ENCODE data around the gene CDK13.
"Not testable (repeated sequence)": the region's sequence is repeated elsewhere in the genome, so short reads cannot be mapped to it uniquely, and the experiment has no call there.

The CDK13 gene

DNA sequence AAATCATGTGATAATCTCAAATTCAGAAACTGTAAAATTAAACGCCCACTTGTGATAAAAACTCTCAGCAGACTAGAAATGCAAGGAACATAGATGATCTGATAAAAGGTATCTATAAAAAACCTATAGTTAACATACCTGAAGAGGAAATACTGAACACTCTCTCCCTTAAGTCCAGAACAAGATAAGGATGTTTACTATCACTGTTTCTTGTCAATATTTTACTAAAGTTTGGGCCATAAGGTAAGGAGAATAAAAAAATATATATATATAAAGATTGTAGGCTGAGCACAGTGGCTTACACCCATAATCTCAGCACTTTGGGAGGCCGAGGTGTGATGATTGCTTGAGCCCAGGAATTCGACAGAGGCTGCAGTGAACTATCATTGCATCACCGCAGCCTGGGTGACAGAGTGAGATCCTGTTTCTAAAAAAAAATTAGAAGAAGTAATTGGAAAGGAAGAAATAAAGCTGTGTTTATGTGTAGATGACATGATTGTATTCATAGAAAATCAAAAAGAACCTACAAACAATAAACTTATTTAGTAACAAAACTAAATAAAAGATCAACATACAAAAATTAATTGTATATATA, 155.9 kb downstream of the CDK13 start:
- H3K9ac ChIP-seq (ENCODE audit: low read depth, low read length): no peak overlapping the region
- peaks cover 7% of the 10 kb centered on the region for H3K36me3 ChIP-seq (ENCODE audit: insufficient read depth, low read length)
- H3K27me3 ChIP-seq (ENCODE audit: control insufficient read depth, insufficient read depth, low read length): no peaks in the 10 kb centered on the region
- H3K4me1 ChIP-seq (ENCODE audit: control insufficient read depth, insufficient read depth, low read length): no peaks in the 10 kb centered on the region
- H3K9me3 ChIP-seq (replicated peaks; ENCODE audit: low read length): no peaks in the 10 kb centered on the region
- H3K4me3 ChIP-seq (ENCODE audit: low read length): no peak overlapping the region
- H3K4me2 ChIP-seq (ENCODE audit: low read length): no peak overlapping the region

DNA sequence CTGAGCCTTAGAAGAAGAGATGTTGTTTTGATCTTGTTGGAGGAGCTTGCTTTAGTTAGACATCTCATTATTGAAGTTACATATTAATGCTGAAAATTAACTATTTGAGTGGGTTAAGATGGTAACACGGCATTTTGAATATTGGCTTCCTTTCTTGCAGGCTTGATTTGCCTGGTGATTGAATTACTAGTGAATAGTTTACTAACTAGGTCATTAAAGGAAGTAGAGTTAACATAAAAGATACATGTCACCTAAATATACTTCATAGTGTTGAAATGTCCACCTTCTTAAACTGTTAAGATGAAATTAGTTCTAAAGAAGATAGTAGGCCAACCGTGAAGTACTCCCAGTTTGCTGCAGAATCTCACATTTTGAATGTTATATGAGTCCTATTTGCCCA, 165.9 kb downstream of the CDK13 start:
- no peak overlapping the region for H3K9ac ChIP-seq (ENCODE audit: low read depth, low read length)
- H3K27me3 ChIP-seq (ENCODE audit: control insufficient read depth, insufficient read depth, low read length): no peaks in the 10 kb centered on the region
- no peak overlapping the region for H3K4me3 ChIP-seq (ENCODE audit: low read length)
- no peaks in the 10 kb centered on the region for H3K9me3 ChIP-seq (replicated peaks; ENCODE audit: low read length)
- no peak overlapping the region for H3K4me2 ChIP-seq (ENCODE audit: low read length)
- H3K36me3 ChIP-seq (ENCODE audit: insufficient read depth, low read length): no peaks in the 10 kb centered on the region
- H3K4me1 ChIP-seq (ENCODE audit: control insufficient read depth, insufficient read depth, low read length): no peaks in the 10 kb centered on the region

DNA sequence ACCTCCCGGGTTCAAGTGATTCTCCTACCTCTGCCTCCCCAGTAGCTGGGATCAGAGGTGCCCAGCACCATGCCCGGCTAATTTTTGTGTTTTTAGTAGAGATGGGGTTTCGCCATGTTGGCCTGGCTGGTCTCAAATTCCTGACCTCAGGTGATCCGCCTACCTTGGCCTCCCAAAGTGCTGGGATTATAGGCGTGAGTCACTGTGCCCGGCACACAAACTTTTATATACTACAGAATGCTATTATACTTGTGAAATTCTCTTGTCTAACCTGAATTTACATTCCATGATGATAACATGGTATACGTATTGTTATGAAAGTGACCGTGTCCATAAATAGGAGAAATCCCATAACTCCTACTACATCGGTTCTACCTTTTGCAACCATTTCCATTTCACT, 167.1 kb downstream of the CDK13 start:
- H3K4me2 ChIP-seq (ENCODE audit: low read length); H3K27me3 ChIP-seq (ENCODE audit: control insufficient read depth, insufficient read depth, low read length); H3K4me3 ChIP-seq (ENCODE audit: low read length); H3K36me3 ChIP-seq (ENCODE audit: insufficient read depth, low read length); H3K9me3 ChIP-seq (replicated peaks; ENCODE audit: low read length); H3K4me1 ChIP-seq (ENCODE audit: control insufficient read depth, insufficient read depth, low read length); H3K9ac ChIP-seq (ENCODE audit: low read depth, low read length): not testable (repeated sequence)

DNA sequence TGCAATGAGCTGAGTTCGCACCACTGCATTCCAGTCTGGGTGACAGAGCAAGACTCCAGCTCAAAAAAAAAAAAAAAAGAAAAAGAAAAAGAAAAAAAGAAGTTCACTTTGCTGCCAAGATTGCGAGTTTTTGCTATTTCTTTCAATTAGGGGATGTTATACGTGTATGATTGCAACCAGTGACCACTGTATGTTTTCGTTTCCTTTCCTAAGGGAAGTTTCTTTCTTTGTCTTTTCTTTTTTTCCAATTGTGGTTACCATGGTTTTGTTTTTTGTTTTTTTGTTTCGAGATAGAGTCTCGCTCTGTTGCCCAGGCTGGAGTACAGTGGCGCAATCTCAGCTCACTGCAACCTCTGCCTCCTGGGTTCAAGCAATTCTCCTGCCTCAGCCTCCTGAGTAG, 168.1 kb downstream of the CDK13 start:
- H3K4me1 ChIP-seq (ENCODE audit: control insufficient read depth, insufficient read depth, low read length); H3K27me3 ChIP-seq (ENCODE audit: control insufficient read depth, insufficient read depth, low read length); H3K4me2 ChIP-seq (ENCODE audit: low read length); H3K9ac ChIP-seq (ENCODE audit: low read depth, low read length); H3K9me3 ChIP-seq (replicated peaks; ENCODE audit: low read length); H3K36me3 ChIP-seq (ENCODE audit: insufficient read depth, low read length); H3K4me3 ChIP-seq (ENCODE audit: low read length): not testable (repeated sequence)

DNA sequence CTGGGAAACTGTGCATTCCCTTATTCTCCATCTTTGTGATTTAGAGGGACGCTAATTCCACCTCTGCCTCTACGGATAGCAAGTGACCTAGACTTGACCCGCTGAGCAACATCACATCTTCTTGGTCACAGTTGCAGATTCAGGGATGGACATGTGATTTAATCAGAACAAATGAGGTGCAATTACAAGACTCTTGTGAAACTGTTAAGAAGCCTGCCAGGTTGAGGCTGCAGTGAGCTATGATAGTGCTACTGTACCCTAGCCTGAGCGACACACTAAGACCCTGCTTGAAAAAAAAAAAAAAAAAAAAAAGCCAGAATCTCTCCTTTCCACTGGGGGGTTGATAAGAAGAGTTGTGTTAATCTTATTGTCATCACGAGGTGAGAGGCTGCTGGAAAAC, 170.0 kb downstream of the CDK13 start:
- Histone ChIP-seq H3K4me3 (ENCODE audit: low read length) (no peak overlapping the region), H3K9ac (ENCODE audit: low read depth, low read length) (no peak overlapping the region), H3K4me1 (ENCODE audit: control insufficient read depth, insufficient read depth, low read length) (no peaks in the 10 kb centered on the region), H3K9me3 (replicated peaks; ENCODE audit: low read length) (no peaks in the 10 kb centered on the region), H3K4me2 (ENCODE audit: low read length) (no peak overlapping the region), H3K27me3 (ENCODE audit: control insufficient read depth, insufficient read depth, low read length) (no peaks in the 10 kb centered on the region), H3K36me3 (ENCODE audit: insufficient read depth, low read length) (no peaks in the 10 kb centered on the region)

DNA sequence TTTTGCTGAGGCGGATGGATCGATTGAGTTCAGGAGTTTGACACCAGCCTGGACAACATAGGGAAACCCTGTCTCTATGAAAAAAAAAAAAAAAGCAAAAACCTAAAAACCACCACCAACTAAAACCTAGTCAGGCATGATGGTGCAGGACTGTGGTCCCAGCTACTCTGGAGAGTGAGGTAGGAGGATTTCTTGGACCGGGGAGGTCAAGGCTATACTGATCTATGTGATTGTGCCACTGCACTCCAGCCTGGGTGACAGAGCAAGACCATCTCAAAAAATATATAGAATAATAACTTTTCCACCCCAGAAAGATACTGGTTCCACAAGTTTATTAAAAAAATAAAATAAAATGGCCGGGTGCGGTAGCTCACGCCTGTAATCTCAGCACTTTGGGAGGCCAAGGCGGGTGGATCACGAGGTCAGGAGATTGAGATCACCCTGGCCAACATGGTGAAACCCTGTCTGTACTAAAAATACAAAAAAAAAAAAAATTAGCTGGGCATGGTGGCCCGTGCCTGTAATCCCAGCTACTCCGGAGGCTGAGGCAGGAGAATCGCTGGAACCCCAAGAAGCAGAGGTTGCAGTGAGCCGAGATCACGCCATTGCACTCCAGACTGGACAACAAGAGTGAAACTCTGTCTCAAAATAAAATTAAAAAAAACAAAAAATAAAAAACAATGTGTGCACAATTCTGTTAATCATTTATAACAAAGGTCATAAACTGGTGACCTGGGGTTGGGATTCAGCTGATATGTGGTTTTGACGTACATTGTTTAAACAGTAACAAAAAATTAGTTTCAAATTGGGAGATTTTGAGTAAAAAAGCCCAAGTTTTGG, 172.3 kb downstream of the CDK13 start:
- not testable (repeated sequence) for H3K27me3 ChIP-seq (ENCODE audit: control insufficient read depth, insufficient read depth, low read length); H3K9me3 ChIP-seq (replicated peaks; ENCODE audit: low read length); H3K4me3 ChIP-seq (ENCODE audit: low read length); H3K36me3 ChIP-seq (ENCODE audit: insufficient read depth, low read length); H3K9ac ChIP-seq (ENCODE audit: low read depth, low read length); H3K4me1 ChIP-seq (ENCODE audit: control insufficient read depth, insufficient read depth, low read length); H3K4me2 ChIP-seq (ENCODE audit: low read length)

DNA sequence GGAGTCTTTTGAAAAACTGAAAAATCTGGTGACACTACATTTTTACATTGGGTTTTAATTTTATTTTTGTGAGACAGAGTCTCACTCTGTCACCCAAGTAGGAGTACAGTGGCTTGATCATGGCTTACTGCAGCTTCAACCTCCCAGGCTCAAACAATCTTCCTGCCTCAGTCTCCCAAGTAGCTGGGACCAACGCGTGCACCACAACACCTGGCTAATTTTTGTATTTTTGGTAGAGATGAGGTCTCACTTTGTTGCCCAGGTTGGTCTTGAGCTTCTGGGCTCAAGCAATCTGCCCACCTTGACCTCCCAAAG, 172.8 kb downstream of the CDK13 start:
- Histone ChIP-seq H3K4me1 (ENCODE audit: control insufficient read depth, insufficient read depth, low read length) (no peaks in the 10 kb centered on the region), H3K36me3 (ENCODE audit: insufficient read depth, low read length) (no peaks in the 10 kb centered on the region), H3K4me2 (ENCODE audit: low read length) (no peak overlapping the region), H3K9me3 (replicated peaks; ENCODE audit: low read length) (no peaks in the 10 kb centered on the region), H3K4me3 (ENCODE audit: low read length) (no peak overlapping the region), H3K27me3 (ENCODE audit: control insufficient read depth, insufficient read depth, low read length) (no peaks in the 10 kb centered on the region), H3K9ac (ENCODE audit: low read depth, low read length) (no peak overlapping the region)

DNA sequence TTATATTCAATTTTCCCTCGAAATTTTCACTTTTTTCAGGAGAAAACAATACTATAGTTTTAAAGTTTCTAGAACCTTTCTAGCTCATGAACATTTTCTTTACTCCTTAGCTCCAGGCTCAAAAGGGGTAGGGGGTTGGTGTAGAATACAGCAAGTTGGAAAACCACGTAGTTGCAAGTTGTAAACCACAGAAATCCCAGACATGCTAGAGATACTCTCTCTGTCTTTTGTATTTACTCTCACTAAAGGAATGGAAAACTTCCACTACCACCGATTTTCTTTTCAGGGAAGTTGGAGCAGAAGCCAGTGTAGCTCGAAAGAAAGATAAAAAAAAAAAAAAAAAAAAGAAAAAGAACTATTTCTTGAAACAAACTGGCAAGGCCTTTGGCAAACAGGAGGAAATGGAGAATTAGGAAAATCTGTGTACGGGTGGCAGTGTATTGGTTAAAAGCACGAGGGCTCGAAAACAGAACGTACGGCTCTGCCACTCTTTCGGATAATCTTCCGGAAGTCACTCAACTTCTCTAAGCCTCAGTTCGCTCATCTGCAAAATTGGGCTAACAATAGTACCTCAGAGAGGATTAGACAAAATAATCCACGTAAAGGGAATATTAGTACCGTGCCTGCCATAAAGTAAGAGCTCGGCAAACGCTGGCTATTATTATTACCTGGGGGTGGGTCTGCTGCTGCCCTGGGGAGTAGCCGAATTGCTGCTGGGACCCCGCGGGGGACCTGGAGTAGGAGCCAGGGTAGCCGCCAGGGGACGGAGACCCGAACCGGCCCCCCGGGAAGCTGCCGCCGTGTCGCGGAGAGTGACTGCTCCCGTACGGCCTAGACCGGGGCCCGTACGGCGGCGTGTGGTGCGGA, 183.7 kb downstream of the CDK13 start:
- peak overlapping the region; percentile 84 for H3K4me3 ChIP-seq (ENCODE audit: low read length)
- H3K27me3 ChIP-seq (ENCODE audit: control insufficient read depth, insufficient read depth, low read length): no peaks in the 10 kb centered on the region
- H3K9me3 ChIP-seq (replicated peaks; ENCODE audit: low read length): no peaks in the 10 kb centered on the region
- H3K9ac ChIP-seq (ENCODE audit: low read depth, low read length): peak overlapping the region; percentile 99
- H3K4me1 ChIP-seq (ENCODE audit: control insufficient read depth, insufficient read depth, low read length): peaks cover 11% of the 10 kb centered on the region
- peak overlapping the region; percentile 96 for H3K4me2 ChIP-seq (ENCODE audit: low read length)
- peaks cover 5% of the 10 kb centered on the region for H3K36me3 ChIP-seq (ENCODE audit: insufficient read depth, low read length)

DNA sequence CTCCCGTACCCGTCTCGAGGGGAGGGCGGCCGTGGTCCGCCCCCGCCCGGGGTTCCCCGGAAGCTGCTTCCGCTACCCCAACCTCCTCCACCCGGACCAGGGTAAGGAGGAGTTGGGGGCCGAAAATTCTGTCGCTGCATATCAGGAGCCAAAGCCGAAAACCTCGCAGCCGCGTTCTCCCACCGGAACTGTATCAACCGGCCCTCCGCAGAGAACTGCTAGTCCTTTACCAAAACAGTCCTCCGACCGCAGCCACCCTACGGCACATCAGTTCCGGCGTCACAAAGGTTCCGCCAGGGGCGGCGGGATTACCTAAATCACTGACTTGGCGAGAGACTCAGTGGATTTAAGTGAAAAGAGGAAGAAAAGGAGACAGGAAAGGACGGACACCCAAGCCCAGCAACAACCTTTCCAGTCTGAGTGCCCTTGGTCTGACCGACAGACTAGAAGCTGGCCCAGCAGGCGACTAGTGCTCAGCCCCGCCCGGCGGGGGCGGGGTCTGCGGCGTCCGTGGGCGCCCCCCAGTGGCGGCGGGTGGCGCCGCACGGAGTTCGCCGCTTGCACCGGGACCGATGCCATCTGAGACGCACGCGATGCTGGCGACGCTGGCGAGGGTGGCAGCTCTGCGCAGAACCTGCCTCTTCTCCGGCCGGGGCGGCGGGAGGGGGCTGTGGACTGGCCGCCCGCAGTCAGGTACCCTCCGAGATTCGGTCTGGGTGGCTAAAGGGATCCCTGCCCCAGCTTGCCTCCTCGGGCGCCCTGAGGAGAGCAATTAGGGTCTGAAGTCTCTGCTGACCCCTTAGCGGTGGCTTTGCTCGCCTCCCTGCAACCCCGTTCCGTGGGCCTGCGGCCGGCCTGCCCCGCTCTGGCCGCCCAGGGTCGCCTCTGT, 184.6 kb downstream of the CDK13 start, which contains the start of the genes MPLKIP and SUGCT:
Gene MPLKIP, minus strand, starts transcription at position 195 of the 889 bp plus-strand sequence. Its CDS starts 55 bp downstream, at position 140.
Gene SUGCT, plus strand, starts transcription at position 578 of the 889 bp plus-strand sequence.
- Histone ChIP-seq H3K4me1 (ENCODE audit: control insufficient read depth, insufficient read depth, low read length) (peaks cover 11% of the 10 kb centered on the region), H3K9ac (ENCODE audit: low read depth, low read length) (peak within 1 kb of the TSS; percentile 99), H3K4me2 (ENCODE audit: low read length) (peak within 1 kb of the TSS; percentile 96), H3K9me3 (replicated peaks; ENCODE audit: low read length) (no peaks in the 10 kb centered on the region), H3K4me3 (ENCODE audit: low read length) (peak within 1 kb of the TSS; percentile 84), H3K27me3 (ENCODE audit: control insufficient read depth, insufficient read depth, low read length) (no peaks in the 10 kb centered on the region), H3K36me3 (ENCODE audit: insufficient read depth, low read length) (peaks cover 5% of the 10 kb centered on the region)

DNA sequence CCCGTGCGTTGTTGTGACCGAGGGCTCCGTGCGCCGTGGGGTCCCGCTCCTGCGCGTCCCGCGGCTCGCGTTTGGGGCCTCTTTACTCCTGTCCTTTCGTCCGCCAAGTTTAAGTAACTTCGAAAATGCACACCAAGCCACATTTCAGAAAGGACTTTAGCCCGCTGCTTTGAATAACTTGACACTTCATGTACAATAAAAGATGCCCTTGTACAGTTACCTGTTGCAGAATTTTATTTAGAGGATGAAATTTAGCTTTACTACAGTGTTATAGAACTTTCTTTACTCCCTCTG, 185.2 kb downstream of the CDK13 start:
- Histone ChIP-seq H3K36me3 (ENCODE audit: insufficient read depth, low read length) (peaks cover 5% of the 10 kb centered on the region), H3K9ac (ENCODE audit: low read depth, low read length) (peak overlapping the region; percentile 99), H3K4me1 (ENCODE audit: control insufficient read depth, insufficient read depth, low read length) (peaks cover 11% of the 10 kb centered on the region), H3K27me3 (ENCODE audit: control insufficient read depth, insufficient read depth, low read length) (no peaks in the 10 kb centered on the region), H3K9me3 (replicated peaks; ENCODE audit: low read length) (no peaks in the 10 kb centered on the region), H3K4me2 (ENCODE audit: low read length) (peak overlapping the region; percentile 96), H3K4me3 (ENCODE audit: low read length) (peak overlapping the region; percentile 84)

DNA sequence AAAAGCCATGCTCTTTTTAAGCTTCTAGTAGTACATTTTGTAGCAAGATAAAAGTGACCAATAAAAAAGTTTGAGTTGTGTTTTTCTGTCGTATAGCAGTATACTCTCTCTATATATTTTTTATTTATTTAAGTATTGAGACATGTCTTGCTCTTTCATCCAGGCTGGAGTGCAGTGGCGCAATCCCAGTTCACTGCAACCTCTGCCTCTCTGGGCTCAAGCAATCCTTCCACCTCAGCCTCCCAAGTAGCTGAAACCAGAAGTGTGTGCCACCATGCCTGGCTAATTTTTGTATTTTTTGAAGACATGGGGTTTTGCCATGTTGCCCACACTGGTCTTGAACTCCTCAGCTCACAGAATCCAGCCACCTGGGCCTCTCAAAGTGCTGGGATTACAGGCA, 187.5 kb downstream of the CDK13 start:
- Histone ChIP-seq H3K4me3 (ENCODE audit: low read length) (no peak overlapping the region), H3K4me1 (ENCODE audit: control insufficient read depth, insufficient read depth, low read length) (peaks cover 6% of the 10 kb centered on the region), H3K27me3 (ENCODE audit: control insufficient read depth, insufficient read depth, low read length) (no peaks in the 10 kb centered on the region), H3K9me3 (replicated peaks; ENCODE audit: low read length) (no peaks in the 10 kb centered on the region), H3K36me3 (ENCODE audit: insufficient read depth, low read length) (no peaks in the 10 kb centered on the region), H3K9ac (ENCODE audit: low read depth, low read length) (no peak overlapping the region), H3K4me2 (ENCODE audit: low read length) (no peak overlapping the region)

Measured in skeletal muscle satellite cell (primary cell).